Renal cortex interstitium (tissue), 11 donors: ENCODE measurements around the gene WNT11. TPM values are rescaled to one million over a fixed set of nuclear protein-coding genes. Genes with fewer than 3 reads are reported as not detected.

Experiments
- DNase-seq, 11 donors: peaks; one replicate each; pipeline ENCODE4 v3.0.0-alpha.2; 2013; ENCODE audit warnings: low read depth in 9 of 11, low spot score in 4 of 11; ENCODE audit errors: extremely low read depth in 1 of 11
- polyA plus RNA-seq, 3 donors: library from polyadenylated mRNA; unstranded; fragments of 120-200 nt; gene quantifications; one replicate each; pipeline ENCODE4 v1.2.1, GENCODE V29; 2013; ENCODE audit not compliant: insufficient read length in 3 of 3

WNT11 gene
- polyA plus RNA-seq, 3 donors: 9.5 to 20.4 (median 18.4) TPM

DNA sequence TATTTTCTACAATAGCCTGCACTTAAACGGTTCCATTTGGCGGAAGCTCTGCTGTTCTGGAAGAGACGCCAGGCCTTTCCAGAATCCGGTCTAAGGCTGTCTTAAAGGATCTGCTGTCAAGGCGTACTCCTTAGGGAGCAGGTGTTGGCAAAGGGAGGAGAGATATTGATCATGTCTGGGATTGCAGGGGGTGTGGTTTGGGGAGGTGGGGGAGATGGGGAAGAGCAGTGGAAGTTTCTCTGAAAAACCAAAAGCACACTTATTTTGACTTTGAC lies 22.5 kb upstream of the WNT11 start:
- no peak for DNase-seq

DNA sequence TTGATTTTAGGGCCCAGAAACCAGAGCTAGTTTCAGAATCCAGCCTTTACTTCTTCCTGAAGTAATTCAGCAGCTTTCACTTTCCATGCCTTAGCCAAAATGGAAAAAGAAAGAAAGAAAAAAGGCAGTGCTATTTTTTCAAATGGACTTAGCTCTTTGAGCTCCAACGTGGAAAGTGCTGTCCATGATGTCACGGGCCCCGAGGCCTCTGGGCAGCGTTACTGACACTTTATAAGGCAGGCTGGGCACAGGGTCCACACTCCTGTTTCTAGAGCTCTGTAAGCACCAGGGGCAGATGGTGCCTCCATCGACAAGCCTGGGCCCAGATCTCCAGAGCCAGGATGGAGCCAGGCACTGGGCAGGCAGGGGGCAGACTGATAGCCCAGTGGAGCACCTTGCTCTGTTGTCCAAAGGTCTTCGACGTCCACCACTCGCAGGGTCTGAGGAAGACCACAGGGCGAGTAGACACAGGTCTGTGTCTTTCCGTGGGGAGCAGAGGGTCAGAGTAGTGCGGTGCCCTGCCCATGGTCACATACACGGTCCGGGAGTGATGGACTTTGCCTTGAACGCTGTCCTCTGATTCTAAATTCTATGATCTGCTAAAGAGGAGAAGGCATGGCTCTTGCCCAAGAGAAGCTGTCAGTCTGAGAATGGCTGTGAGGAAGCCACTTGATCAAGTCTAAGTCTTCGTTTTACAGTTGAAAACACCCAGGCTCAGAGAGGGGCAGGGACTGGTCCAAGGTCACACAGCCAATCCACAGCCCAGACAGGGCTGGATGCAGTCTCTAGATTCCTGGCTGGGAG lies 22.0 kb upstream of the WNT11 start:
- no peak for DNase-seq

DNA sequence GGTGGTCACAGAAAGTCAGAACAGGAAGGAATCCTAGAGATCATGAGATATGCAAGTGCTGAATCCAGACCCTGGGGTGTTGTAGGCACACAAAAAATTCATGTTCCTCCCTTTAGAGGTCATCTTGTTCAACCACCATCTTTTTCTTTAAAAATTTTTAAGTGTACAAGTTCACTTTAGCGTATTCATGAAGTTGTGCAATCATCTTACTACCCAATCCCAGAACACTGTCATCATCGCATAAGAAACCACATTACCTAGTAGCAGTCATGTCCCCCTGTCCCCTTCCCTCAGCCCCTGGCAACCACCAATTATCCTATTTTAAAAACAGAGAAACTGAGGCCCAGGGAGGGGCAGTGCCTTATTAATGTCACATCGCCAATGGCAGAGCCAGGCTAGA lies 20.3 kb upstream of the WNT11 start:
- DNase-seq: no peak

DNA sequence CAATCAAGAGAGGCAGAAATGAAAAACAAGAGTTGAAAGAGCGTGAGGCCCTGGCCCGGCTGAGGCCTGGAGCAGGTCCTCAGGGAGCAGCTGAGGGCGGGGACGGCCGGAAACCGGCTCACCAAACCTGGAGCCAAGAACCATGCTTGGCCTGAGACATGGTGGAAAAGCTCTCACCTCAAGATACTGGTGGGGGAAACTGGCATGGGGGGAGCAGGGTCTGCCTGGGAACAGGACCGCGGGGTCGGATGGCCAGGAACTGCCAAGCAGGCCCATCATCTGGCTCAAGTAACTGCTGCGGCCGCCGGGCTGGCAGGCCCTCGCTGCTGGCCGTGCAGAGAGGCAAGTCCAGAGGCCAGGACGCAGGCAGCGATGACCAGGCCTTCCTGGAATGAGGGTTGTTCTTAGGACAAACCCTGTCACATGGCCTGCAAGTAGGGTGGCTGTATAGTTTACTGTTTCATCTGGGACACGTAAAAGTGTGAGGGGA lies 18.9 kb upstream of the WNT11 start:
- no peak for DNase-seq

DNA sequence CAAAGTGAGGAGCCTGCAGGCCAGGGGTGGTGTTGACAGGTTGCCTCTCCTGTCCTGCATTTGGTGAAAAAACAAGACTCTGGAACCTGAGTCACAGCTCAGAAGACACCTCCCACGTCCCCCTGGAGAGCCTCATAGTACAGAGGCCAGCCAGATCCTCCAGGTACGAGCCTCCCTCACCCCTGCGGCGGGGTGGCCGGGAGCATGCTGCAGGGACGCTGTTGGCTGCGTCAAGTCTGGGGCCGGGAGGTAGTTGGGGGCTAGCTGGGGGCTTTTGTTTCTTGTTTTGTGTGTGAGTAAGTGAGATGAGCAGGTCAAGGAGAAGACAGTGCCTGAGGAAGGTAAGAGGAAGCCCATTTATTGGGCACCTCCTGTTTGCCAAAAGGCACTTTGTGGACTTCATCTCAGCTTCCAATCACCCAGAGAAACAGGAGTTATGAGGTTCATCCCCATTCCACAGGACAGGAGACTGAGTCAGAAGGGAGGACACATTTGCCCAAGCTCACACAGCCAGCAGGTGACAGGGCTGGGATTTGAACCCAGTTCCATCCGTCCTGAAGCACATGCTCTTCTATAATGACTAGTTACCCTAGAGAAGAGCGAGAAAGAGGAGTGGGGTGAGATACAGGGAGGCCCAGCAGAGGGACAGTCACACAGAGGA lies 18.3 kb upstream of the WNT11 start:
- DNase-seq: no peak

DNA sequence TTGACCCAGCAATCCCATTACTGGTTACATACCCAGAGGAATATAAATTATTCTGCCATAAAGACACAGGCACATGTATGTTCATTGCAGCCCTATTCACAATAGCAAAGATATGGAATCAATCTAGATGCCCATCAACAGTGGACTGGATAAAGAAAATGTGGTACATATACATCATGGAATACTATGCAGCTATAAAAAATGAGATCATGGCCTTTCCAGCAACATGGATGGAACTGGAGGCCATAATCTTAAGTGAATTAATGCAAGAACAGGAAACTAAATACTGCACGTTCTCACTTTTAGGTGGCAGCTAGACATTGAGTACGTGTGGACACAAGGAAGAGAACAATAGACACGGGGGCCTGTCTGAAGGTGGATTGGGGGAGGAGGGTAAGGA lies 15.1 kb upstream of the WNT11 start:
- DNase-seq: no peak

DNA sequence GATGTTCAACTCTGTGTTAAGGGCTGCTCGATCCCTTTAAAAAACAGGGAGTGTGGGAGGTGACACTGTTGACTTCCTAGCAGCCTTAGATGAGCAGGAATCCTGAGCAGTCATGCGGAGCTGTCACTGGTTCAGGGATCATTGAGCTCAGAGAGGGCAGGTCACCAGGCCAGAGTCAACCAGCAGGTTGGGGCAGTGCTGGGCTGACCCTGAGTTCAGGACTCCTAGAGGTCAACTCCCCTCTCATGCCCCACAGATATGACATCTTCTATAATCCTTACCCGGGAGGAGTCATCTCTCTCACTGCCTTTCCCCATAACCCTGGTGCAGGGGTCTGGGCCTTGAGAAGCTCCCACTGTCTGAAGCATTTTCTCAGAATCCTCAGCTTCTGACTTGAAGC lies 12.9 kb upstream of the WNT11 start:
- DNase-seq: no peak

DNA sequence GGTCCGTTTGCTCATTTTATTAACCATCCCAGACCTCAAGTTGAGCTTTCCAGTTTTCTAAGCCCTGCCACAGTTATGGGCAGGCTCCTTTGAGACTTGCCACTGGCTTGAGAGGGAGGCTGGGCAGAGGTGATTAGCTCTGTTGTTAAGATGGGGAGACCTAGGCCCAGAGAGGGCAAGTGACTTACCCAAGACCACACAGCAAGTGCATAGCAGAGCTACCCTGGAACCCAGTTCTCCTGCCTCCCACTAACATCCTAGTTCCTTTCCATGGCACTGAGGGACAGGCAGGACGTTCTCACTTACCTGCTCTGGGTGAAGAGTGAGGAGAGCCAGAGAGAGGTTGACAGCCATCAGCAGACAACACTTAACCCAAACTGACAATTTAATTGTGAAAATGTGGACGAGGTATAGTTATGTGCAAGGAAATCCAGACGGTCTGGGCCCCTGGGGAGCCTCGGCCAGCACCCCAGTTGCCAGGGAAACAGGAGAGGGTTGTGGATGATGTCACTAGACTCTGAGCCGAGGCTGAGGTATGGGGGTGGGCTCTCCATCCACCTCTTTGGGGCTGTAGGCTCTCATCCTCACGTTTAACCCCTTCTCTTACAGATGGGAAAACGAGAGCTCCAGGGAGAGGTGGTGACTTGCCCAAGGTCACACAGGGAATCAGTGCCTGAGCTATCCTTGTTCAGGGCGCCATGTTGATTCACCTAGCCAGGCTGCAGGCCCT lies 12.3 kb upstream of the WNT11 start:
- no peak for DNase-seq

DNA sequence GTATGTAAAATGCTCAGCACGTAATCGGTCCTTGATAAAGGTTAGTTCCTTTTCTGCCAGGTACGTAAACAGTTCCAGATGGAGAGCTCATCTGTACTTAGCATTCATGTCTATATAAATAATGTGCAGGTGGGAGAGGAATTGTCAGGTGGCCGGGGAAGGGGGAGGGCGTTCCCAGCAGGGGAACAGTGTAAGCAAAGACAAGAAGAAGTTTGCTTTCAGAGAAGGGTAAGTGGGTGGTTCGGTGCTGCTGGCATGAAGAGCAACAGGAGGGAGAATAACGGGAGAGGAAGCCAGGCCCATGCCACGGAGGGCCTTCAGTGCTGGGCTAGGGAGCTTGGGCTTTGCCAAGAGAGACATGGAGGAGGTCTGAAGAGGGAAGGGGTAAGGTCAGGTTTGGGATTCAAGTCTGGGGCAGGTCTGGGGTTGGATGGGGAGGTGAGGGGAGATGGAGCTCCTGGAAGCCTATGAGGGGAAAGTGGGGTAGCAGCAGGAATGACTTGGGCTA lies 11.4 kb upstream of the WNT11 start:
- no peak for DNase-seq

DNA sequence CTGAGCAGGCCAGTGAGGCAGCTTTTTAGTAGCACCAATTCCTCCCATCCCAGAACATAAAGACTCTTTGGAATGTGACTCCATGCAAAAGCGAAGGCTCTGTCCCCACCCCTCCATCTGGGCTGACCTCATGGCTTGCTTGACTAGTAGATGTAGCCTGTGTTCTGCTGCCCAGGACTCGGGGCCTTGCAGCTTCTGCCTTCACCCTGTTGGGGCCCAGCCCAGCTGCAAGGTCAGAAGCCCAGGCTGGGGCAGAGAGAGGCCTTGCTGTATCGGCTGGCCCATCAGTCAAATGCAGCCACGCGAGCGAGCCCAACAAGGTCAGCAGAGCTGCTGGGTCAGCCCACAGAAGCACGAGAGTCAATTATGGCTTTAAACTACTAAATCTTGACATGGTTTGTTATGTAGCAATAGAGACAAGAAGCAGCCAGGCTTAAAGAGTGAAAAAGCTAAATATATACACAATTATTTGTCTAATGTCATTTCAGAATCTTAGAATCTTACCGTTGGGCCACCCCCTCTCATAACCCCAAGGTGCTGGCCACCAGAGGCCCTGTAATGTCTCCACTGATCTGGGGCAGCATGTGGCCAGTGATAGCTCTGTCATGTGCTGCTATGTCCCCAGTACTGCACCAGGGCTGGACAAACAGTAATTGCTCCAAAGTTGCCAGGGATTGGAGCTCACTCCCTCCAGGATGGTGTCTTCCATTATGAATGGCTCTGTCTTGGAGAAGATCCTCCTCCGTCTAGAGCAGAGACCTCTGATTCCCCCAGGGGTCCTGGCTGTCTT lies 10.4 kb upstream of the WNT11 start:
- DNase-seq: no peak

DNA sequence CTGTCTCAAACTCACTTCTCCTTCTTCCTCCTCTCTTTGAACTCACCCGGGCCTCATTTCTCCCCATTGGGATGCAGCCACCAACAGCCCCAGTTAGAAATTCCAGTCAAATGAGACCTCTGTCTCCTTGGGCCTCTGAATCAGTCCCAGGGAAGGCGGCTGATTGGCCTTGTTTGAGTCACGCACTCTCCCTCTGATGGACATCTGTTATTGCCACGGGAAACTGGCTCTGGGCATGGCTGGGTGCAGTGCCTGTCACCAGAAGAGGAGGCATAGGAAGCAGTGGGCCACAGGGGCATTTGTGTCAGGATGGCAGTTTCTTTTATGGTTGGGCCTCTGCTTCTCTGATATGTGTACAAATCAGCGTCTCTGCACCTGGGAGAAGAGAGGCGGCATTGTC lies 9.6 kb upstream of the WNT11 start:
- no peak for DNase-seq

DNA sequence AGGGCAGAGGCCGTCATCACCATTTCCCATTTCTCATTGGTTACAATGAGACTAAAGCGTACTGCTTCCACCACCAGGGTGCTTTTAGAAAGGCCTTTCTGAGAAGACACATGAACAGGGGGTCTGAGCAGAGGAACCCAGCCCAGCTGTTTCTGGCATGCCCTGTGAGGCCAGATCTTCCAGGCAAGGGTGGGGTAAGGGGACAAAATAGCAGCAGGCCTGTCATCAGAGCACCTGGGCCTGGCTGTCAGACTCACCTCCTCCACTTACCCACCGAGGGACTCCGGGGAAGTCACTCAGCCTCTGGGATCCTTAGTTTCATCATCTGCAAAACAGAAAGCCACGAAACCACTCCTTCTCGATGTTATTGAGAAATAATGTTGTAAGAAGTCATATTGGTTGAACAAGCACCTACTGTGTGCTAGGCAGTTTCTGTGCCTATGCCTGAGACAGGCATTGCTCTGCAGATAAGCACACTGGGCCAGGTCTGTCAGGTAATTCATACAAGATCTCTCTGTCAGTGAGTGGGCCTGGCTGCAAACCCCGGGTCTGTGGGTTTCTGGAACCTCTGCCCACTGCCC lies 8.8 kb upstream of the WNT11 start:
- no peak for DNase-seq

DNA sequence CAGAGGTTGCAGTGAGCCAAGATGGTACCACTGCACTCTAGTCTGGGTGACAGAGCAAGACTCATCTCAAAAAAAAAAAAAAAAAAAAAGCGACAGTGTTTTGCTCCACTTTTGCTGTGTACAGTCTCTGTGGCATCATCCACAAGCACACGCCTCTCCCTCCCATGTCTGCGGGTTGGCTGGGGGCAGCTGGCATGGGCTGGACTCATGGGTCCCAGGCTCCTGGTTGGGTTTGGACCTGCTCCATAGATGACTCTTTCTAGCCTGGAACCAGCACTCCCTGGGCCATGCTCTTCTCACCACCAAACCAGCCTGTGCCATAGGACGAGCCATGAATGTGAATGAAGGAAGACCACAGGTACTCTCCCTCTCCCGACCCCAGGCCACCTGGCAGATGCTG lies 7.9 kb upstream of the WNT11 start:
- DNase-seq: no peak

DNA sequence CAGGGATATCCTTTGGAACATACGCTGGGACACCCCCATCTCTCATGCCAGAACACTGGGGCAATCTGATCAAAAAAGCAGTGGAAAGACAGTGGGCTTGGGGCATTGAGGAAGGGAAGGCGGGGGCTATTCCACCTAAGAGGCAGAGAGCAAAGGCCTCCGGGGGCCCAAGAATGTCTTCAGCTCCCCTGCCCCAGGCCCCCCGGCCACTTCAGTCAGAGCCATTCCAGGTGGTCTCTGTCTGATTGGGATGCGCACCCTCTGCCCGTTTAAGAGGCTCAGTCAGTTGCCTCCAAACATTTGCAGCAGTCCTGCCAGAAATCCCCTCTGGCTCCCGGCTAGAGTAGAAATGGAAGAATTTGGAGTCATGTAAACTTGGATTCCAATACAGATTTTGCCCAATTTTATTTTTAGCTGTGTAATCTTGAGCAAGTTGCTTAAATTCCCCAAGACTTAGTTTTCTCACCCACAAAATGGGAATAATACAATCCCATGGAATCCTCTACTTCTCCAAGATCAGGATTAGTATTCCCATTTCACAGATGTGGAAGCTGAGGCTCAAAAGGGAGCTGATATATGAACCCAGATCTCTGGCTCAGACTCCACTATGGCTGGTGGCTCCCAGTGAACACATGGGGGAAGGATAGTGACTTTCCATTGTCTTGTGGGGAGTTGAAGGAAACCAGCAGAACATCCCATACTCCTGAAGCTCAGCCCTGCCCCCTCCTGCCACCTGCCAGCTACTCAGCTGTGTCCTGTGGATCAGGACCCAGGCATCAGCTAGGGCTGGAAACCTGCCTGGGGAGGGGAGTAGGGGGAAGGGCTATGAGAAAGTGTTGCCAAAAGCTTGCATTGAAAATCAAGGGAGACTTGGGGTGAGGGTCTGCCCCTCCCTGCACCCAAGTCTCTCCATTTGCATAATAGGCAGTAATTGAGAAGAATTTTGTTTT lies 6.1 kb upstream of the WNT11 start:
- DNase-seq: no peak

DNA sequence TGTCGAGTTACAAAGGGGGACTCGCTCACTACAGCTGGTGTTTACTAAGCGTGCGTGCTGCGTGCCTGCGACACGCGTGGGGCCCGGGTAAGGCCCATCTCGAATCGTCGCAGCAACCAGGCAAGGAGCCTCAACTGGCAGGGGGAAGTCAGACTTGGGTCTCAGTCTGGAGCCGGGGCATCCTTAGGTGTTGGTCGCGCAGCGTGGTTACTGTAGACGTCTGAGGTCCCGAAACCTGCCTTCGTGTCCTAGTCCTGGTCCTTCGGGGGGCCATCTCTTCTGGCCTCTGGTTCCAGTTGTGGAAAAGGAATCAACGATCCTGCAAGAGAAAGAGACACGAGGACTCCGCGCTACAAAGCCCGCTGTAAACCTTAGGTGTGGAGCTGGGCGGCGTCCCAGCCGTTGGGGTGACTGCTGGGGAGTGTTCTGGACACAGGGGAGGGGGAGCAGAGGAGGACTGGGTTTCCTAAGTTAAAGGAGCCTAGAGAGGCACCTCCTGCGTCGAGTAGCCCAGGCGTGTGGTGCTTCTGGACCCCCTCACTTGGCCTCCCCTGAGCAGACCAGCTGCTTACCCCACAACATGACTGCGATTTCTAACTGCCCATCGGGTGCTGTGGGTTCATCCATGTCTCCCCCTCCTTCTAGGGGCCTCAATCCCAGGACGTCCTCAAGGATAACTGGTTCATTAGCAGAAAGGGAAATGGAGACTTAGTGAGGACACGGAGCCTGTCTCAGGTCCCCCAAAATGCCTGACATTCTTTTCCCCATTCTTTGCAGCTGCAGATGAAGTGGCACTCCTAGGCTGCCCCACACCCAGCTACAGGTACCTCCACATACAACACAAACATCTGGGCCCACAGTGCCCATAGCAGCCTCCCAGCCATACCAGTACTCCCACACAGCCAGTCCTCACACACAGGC lies 4.9 kb upstream of the WNT11 start:
- no peak for DNase-seq

DNA sequence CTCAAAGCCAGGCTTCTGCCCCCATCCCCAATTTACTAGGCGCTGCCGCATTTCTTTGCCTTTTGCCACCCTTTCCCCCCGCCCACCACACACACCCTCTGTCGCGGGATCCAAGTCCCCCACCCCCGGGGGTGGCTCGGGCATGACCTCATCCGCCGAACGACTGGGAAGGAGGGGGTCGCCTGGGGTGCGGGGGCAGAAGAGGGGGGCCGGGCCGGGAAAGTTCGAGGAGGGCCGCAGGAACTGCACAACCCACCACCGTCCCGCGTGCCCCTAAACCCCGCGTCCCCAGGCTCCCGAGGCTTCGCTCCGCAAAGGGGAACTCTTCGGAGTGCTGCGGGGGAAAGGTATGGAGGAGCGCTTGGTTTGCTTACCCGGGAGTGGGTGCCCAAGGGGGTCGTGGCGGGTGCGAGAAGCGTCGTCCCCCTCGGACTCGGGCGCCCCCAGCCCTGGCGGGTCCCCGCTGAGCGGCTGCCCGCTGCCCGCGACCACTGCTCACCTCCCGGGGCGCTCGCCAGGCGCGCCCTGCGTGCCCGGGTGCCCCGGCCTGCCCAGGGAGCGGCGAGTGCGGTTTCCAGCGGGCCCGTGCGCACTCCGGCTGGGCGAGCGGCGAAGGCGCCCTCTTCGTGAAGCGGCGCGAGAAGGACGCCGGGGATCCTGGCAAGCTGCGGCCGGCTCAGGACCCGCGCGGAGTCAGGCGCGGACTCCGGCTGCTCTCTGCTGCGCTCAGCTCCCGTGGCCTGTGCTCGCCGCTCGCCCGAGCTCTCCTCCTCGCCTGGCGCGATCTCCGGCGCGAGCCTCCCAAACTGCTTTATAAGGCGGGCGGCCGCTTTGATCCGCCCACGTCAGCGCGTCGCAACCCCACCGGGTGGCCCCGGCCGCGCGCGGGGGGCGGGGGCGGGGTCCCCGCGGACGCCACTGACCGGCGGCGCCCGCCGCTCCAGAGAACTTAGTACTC lies 4.0 kb upstream of the WNT11 start:
- peak in 4 of 11 donors; percentile 69 to 78 (median 75) for DNase-seq
